OCI-LY7 (cell line): Measurements from ENCODE around the gene BACH2.

Source experiments
- EZH2phosphoT487 ChIP-seq: fragments of 200-600 bp; sonication (generic); IDR thresholded peaks from 2 replicates; pipeline ENCODE4 v1.6.1; 2018; ENCODE audit warnings: low read depth, borderline replicate concordance, mild to moderate bottlenecking, mixed run types, antibody characterized with exemption, low read length, moderate library complexity, mixed read lengths
- TF ChIP-seq, protein P1 (sequence below): fragments of 200-600 bp; sonication (generic); conservative IDR thresholded peaks from 2 replicates; pipeline ENCODE4 v1.5.1; 2014; ENCODE audit warnings: mild to moderate bottlenecking, antibody characterized with exemption, low read length, moderate library complexity, mixed read lengths

DNA sequence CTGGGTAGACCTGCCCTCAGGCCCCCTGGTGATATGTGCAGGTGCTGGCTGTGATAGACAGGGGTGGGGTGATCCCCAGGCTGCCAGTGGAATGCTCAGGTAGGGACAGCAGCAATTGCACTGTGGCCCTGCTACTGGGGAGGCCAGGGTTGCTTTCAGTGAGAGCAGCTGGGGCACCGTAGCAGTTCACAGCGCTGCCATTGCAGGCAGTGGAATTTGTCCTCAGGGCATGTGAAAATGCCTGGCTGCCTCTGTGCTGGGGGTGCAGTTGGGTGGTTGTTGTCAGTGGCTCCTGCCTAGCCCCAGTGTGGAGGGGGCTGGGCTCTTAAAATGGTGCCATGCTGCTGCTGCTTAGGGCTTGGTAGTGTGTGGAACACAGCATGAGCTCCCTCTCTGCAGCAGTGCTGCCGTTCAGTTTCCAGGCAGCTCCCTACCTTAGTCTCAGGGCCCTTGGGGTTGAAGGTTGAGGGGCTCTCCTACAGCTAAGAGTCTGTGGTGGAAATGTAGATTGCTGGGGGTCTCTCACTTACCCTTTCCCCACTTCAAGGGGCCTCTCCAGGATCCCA is 378.8 kb downstream of the BACH2 start:
- TF ChIP-seq, protein P1, sequence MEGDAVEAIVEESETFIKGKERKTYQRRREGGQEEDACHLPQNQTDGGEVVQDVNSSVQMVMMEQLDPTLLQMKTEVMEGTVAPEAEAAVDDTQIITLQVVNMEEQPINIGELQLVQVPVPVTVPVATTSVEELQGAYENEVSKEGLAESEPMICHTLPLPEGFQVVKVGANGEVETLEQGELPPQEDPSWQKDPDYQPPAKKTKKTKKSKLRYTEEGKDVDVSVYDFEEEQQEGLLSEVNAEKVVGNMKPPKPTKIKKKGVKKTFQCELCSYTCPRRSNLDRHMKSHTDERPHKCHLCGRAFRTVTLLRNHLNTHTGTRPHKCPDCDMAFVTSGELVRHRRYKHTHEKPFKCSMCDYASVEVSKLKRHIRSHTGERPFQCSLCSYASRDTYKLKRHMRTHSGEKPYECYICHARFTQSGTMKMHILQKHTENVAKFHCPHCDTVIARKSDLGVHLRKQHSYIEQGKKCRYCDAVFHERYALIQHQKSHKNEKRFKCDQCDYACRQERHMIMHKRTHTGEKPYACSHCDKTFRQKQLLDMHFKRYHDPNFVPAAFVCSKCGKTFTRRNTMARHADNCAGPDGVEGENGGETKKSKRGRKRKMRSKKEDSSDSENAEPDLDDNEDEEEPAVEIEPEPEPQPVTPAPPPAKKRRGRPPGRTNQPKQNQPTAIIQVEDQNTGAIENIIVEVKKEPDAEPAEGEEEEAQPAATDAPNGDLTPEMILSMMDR, result no peak
- TF ChIP-seq EZH2phosphoT487, result no peak
